Testis (tissue), 2 donors: ENCODE data around the gene TLE4.

Experiments
- CTCF ChIP-seq, 3 experiments: fragments of 450-650 bp in 2 of 3; fragments of 200-600 bp in 1 of 3; sonication (generic) in 1 of 3; IDR thresholded peaks; one replicate each; pipeline ENCODE4 v1.5.1; 2016 to 2019; ENCODE audit warnings: antibody characterized with exemption in 3 of 3, mild to moderate bottlenecking in 2 of 3, moderate library complexity in 1 of 3
- POLR2A ChIP-seq: fragments of 450-650 bp; IDR thresholded peaks from one replicate; pipeline ENCODE4 v1.6.1; 2017; ENCODE audit warnings: antibody characterized with exemption, mild to moderate bottlenecking, moderate library complexity

DNA sequence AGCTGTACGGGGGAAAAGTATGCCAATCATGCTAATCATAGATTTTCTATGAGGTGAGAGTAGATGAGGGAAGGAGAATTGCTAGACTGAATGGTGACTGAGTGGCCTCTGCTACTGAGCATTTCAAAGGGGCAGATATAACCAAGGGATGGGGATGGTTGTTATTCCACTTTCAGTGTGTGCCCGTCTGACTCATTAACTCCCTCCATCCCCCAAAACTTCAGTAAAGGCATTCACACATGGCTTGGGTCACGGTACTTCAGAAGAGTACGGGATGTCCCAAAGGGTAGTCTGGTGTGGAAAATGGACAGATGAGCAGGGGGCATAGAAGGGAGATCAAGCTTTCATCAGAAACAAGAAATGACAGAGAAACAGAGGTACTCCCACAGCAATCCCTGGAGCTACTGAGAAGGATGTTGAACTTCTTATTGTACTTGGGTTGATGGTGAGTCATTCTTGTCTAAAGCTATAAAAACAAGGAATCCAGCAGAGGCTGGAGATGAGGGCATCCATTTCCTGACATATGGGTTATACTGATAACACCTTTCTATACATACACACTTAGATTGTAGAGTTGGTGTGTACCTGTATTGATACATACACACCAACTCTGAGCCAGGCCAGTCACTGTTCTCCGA lies 8.9 kb upstream of the TLE4 start:
- TF ChIP-seq POLR2A (no peak), CTCF (IDR thresholded peaks at IDR 0.05) (no peak)
